ENCODE measurements around the gene TPM4. TPM values are rescaled to one million over a fixed set of nuclear protein-coding genes. Genes with fewer than 3 reads are reported as not detected.

The TPM4 gene
- total RNA-seq, 1 donor: 1,097 TPM

GRCh38 chr19:16124953-16125352 is 48.7 kb downstream of the TPM4 start:
- TF ChIP-seq, protein P1, sequence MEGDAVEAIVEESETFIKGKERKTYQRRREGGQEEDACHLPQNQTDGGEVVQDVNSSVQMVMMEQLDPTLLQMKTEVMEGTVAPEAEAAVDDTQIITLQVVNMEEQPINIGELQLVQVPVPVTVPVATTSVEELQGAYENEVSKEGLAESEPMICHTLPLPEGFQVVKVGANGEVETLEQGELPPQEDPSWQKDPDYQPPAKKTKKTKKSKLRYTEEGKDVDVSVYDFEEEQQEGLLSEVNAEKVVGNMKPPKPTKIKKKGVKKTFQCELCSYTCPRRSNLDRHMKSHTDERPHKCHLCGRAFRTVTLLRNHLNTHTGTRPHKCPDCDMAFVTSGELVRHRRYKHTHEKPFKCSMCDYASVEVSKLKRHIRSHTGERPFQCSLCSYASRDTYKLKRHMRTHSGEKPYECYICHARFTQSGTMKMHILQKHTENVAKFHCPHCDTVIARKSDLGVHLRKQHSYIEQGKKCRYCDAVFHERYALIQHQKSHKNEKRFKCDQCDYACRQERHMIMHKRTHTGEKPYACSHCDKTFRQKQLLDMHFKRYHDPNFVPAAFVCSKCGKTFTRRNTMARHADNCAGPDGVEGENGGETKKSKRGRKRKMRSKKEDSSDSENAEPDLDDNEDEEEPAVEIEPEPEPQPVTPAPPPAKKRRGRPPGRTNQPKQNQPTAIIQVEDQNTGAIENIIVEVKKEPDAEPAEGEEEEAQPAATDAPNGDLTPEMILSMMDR (IDR thresholded peaks at IDR 0.05; ENCODE audit: insufficient read depth, low read length): no peak
- H3K4me3 ChIP-seq (ENCODE audit: low read depth, low read length): no peak overlapping the region
- no peak for DNase-seq (ENCODE audit: low read depth)

GRCh38 chr19:16125737-16126495 is 49.6 kb downstream of the TPM4 start:
- DNase-seq (ENCODE audit: low read depth): no peak
- TF ChIP-seq, protein P1 (IDR thresholded peaks at IDR 0.05; ENCODE audit: insufficient read depth, low read length): no peak

DNA sequence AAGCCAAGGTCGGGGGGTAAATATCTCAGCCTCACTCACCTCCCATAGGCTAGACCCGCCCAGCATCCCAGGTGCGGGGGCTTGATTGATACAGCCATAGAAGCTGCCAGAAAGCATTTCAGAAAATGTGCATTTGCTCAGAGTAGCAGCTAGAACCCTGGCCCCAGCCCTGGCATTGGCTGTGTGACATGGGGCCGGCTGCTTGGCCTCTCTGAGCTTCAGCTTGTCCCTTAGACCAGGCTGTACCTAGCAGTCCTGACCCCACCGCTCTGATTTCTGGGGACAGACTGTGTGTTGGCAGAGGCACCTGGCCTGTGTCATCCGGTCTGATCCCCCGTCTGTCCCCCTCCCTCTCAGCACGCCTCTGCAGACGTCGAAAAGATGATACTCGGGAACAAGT is 50.8 kb downstream of the TPM4 start:
- H3K4me3 ChIP-seq (ENCODE audit: low read depth, low read length): no peak overlapping the region
- TF ChIP-seq, protein P1 (IDR thresholded peaks at IDR 0.05; ENCODE audit: insufficient read depth, low read length): no peak
- DNase-seq (ENCODE audit: low read depth): no peak

More at GRCh38 chr19:16125737-16126495, 49.6 kb downstream of the TPM4 start:
- H3K4me3 ChIP-seq (ENCODE audit: low read depth, low read length): no peak overlapping the region

- TF ChIP-seq, protein P1 (IDR thresholded peaks at IDR 0.05; ENCODE audit: insufficient read depth, low read length): no peak
- no peak for DNase-seq (ENCODE audit: low read depth)
- H3K4me3 ChIP-seq (ENCODE audit: low read depth, low read length): no peak overlapping the region
Observed at GRCh38 chr19:16127776-16128371, 51.6 kb downstream of the TPM4 start.

DNA sequence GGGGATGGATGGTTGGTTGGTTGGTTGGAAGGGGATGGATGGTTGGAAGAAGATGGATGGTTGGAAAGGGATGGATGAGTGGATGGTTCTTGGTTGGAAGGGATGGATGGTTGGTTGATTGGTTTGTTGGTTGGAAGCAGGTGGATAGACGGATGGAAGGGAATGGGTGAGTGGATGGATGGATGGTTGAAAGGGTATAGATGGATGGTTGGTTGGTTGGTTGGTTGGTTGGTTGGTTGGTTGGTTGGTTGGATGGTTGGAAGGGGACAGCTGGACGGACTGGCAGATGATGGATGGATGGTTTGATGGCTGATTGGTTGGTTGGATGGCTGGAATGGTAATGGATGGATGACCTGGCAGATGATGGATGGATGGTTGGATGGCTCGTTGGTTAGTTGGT is 55.4 kb downstream of the TPM4 start:
- no peak overlapping the region for H3K4me3 ChIP-seq (ENCODE audit: low read depth, low read length)
- TF ChIP-seq, protein P1 (IDR thresholded peaks at IDR 0.05; ENCODE audit: insufficient read depth, low read length): no peak
- no peak for DNase-seq (ENCODE audit: low read depth)

GRCh38 chr19:16133818-16134217 is 57.5 kb downstream of the TPM4 start:
- peak; percentile 23 for DNase-seq (ENCODE audit: low read depth)
- TF ChIP-seq, protein P1 (IDR thresholded peaks at IDR 0.05; ENCODE audit: insufficient read depth, low read length): no peak
- H3K4me3 ChIP-seq (ENCODE audit: low read depth, low read length): no peak overlapping the region
